ENCODE measurements around the gene FBXO4. TPM values are rescaled to one million over a fixed set of nuclear protein-coding genes. Genes with fewer than 3 reads are reported as not detected.

Gene FBXO4
- total RNA-seq, 1 experiment from 2014 or later, result 1.2 TPM

DNA sequence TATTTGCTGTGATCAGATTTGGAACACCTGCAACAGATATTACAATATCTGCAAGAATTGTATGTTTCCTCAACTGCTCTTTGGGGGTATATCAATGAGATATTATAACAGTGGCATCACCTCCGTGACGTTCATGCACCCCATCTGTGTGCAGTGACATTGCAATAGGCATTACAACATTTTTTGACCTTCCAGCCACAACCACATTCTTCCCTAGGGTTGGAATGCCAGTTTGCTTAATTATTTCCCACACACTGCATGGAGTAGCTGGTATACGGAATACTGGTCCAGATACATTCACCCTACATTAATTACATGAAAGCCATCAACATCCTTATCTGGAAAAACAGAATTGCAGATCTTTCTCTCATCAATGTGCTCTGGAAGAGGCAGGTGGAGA is 42.3 kb downstream of the FBXO4 start:
- Mint-ChIP-seq H3K27me3 (ENCODE audit: low read depth) (no peaks in the 10 kb centered on the region), H3K9me3 (peaks cover 2 to 11% of the 10 kb centered on the region in 2 experiments; a peak in 4 of 5 replicates)

More for the DNA sequence above, 42.3 kb downstream of the FBXO4 start:
- H3K4me2 ChIP-seq (ENCODE audit: insufficient read depth, insufficient read length, low read length), result no peak overlapping the region
- H3K4ac ChIP-seq (ENCODE audit: low read depth, low read length), result no peak overlapping the region
- no peak overlapping the region for H3K56ac ChIP-seq (ENCODE audit: insufficient read length, low read depth, low read length)
- no peak overlapping the region for H3K23ac ChIP-seq (ENCODE audit: insufficient read length, low read depth, low read length)
- no peak overlapping the region for H3K14ac ChIP-seq (ENCODE audit: insufficient read depth, low read length)
- no CpG with 5 or more reads among the region's 3 CpGs for WGBS (ENCODE audit: extremely low coverage, insufficient read length, low lambda C conversion rate)
- TF ChIP-seq, protein P1, sequence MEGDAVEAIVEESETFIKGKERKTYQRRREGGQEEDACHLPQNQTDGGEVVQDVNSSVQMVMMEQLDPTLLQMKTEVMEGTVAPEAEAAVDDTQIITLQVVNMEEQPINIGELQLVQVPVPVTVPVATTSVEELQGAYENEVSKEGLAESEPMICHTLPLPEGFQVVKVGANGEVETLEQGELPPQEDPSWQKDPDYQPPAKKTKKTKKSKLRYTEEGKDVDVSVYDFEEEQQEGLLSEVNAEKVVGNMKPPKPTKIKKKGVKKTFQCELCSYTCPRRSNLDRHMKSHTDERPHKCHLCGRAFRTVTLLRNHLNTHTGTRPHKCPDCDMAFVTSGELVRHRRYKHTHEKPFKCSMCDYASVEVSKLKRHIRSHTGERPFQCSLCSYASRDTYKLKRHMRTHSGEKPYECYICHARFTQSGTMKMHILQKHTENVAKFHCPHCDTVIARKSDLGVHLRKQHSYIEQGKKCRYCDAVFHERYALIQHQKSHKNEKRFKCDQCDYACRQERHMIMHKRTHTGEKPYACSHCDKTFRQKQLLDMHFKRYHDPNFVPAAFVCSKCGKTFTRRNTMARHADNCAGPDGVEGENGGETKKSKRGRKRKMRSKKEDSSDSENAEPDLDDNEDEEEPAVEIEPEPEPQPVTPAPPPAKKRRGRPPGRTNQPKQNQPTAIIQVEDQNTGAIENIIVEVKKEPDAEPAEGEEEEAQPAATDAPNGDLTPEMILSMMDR (conservative IDR thresholded peaks at IDR 0.05), result no peak
- no peaks in the 10 kb centered on the region for H3K27me3 ChIP-seq (ENCODE audit: insufficient read depth, low read length)
- Mint-ChIP-seq H3K4me3 (no peak overlapping the region), H3K27ac (no peak overlapping the region), H3K36me3 (ENCODE audit: insufficient read depth in 1 of 3, low read depth in 3 of 3) (peaks cover 0 to 6% (median 0%) of the 10 kb centered on the region in 3 experiments; a peak in 2 of 7 replicates), H3K4me1 (peaks cover 0 to 4% of the 10 kb centered on the region in 2 experiments; a peak in 1 of 4 replicates)
- no peak overlapping the region for H4K5ac ChIP-seq (ENCODE audit: insufficient read length, low read depth, low read length)
- H3K18ac ChIP-seq (ENCODE audit: insufficient read length, low read depth, low read length), result no peak overlapping the region
- H3K79me1 ChIP-seq (ENCODE audit: insufficient read depth, low read depth, low read length, poor library complexity, severe bottlenecking), result no peaks in the 10 kb centered on the region
- H2AK5ac ChIP-seq (ENCODE audit: insufficient read length, low read length), result no peak overlapping the region
- H3K23me2 ChIP-seq (ENCODE audit: insufficient read length, low read depth, low read length, poor library complexity, severe bottlenecking), result no peaks in the 10 kb centered on the region
- H2BK20ac ChIP-seq (ENCODE audit: low read depth, low read length, poor library complexity, severe bottlenecking), result no peak overlapping the region
- no peak overlapping the region for H2BK120ac ChIP-seq (ENCODE audit: low read depth, low read length, poor library complexity, severe bottlenecking)
- no peak for DNase-seq
- no peak overlapping the region for H2AFZ ChIP-seq (ENCODE audit: low read length)
- H3K9me3 ChIP-seq (ENCODE audit: control insufficient read depth, low read depth, low read length), result no peaks in the 10 kb centered on the region
- no peak overlapping the region for H3T11ph ChIP-seq (ENCODE audit: low read length)
- H2BK15ac ChIP-seq (ENCODE audit: low read depth, low read length), result no peak overlapping the region
- H3K79me2 ChIP-seq (ENCODE audit: insufficient read depth, low read length), result no peaks in the 10 kb centered on the region
- H4K20me1 ChIP-seq (ENCODE audit: control insufficient read depth, insufficient read depth, insufficient read length), result no peaks in the 10 kb centered on the region
- H2BK5ac ChIP-seq (ENCODE audit: insufficient read length, low read length), result no peak overlapping the region
- no peak overlapping the region for H3K9ac ChIP-seq (ENCODE audit: extremely low read depth, insufficient read length, low read length)
- H4K91ac ChIP-seq (ENCODE audit: insufficient read length, low read depth, low read length), result no peak overlapping the region
- no peak overlapping the region for H3K27ac ChIP-seq (ENCODE audit: insufficient read length, low read depth, low read length)
- H4K8ac ChIP-seq (replicated peaks; ENCODE audit: insufficient read length, low read depth, low read length), result no peak overlapping the region
- no peak overlapping the region for H2BK12ac ChIP-seq (ENCODE audit: insufficient read length, low read depth, low read length)
- H3K4me1 ChIP-seq (ENCODE audit: insufficient read depth, low read length), result no peaks in the 10 kb centered on the region

All from H9 (cell line).